HFF-Myc (cell line): ENCODE data around the gene CDH11.

Experiments used
- DNase-seq: peaks from one replicate; pipeline ENCODE4 v3.0.0-alpha.2; 2011; ENCODE audit warnings: low read depth; ENCODE audit errors: extremely low read depth
- H3K4me3 ChIP-seq: replicated peaks from 2 replicates; pipeline ENCODE4 v1.5.1; 2011; ENCODE audit warnings: low read depth, mild to moderate bottlenecking, control low read depth, low read length
- TF ChIP-seq, protein P1 (sequence below): IDR thresholded peaks from 2 replicates; pipeline ENCODE4 v1.5.1; 2012; ENCODE audit warnings: mild to moderate bottlenecking, low read depth, low read length, control low read depth; ENCODE audit errors: missing control alignments

The CDH11 gene

DNA sequence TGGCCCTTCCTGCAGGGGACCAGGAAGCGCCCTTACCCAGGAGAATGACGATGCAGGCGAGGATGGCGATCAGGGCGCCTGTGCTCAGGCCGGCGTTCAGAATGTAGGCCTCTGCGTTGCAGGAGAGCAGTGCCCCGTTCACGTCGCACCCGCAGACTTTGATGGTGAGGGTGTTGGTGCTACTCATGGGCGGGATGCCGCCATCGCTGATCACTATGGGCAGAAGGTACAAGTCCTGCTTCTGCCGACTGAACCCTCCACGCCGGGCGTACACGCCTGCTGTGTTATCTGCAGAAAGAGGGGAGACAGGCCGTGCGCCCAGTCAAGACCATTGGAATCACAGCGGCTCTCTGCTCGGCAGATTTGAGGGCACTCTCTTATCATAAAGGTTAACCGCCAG lies 171.1 kb downstream of the CDH11 start:
- TF ChIP-seq, protein P1, sequence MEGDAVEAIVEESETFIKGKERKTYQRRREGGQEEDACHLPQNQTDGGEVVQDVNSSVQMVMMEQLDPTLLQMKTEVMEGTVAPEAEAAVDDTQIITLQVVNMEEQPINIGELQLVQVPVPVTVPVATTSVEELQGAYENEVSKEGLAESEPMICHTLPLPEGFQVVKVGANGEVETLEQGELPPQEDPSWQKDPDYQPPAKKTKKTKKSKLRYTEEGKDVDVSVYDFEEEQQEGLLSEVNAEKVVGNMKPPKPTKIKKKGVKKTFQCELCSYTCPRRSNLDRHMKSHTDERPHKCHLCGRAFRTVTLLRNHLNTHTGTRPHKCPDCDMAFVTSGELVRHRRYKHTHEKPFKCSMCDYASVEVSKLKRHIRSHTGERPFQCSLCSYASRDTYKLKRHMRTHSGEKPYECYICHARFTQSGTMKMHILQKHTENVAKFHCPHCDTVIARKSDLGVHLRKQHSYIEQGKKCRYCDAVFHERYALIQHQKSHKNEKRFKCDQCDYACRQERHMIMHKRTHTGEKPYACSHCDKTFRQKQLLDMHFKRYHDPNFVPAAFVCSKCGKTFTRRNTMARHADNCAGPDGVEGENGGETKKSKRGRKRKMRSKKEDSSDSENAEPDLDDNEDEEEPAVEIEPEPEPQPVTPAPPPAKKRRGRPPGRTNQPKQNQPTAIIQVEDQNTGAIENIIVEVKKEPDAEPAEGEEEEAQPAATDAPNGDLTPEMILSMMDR: no peak
- DNase-seq: no peak

DNA sequence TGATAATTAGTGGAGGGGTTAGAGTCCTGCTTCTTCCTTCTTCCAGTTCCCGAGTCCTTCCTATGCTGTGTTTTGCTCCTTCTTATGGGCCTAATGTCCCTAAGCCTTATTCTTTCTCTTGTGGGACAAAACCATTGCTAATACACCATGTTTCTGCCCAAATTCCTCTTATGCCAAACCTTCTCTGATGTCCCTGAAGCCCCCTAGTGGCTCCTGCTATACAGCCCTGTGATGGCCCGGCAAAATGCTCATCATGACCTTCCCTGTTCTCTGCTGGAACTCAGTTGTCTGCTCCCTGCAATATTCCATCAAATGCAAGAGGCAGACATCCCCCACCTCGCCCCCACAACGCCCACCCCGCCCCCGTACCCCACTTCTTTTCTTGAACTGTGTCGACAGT lies 171.6 kb downstream of the CDH11 start:
- TF ChIP-seq, protein P1: peak; percentile 38
- H3K4me3 ChIP-seq: no peak overlapping the region
- DNase-seq: no peak

More for the DNA sequence above, 171.1 kb downstream of the CDH11 start:
- H3K4me3 ChIP-seq: no peak overlapping the region

DNA sequence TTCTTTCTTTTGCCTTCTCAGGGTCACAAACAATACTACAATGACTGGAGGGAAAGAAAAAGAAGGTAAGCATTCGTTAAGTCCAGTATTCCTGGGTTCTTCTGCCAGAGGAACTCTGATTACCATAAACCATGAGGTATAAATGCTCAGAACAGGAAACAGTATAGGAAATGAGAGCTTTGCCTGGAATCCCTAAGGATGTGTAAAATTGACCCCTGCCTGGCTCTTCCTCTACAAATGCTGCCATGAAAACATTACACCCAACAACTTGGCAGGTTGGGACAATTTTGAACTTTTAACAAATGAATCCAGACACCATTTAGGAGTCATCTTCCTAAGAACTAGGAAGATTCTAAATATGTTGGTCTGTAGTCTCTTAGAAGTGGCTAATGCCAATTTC lies 173.8 kb downstream of the CDH11 start:
- H3K4me3 ChIP-seq: no peak overlapping the region
- DNase-seq: no peak
- TF ChIP-seq, protein P1: no peak

DNA sequence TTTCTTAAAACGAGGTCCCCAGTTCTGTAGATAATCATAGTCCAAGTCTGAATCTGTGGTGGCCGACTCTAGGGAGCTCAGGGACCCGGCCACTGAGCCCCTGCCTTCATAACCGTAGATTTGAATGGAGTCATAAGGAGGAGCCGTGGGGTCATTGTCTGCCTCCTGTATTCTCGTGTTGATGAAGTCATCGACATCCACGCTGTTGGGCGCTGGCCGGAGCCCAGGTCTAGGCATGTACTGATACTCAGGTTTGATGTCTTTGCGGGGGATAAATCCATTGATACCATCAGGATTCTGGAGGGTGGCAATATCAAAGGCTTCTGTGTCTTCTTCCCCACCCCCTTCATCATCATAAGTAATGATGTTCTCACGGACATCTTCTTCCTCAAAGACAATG lies 174.2 kb downstream of the CDH11 start:
- DNase-seq: no peak
- TF ChIP-seq, protein P1: no peak
- H3K4me3 ChIP-seq: no peak overlapping the region

DNA sequence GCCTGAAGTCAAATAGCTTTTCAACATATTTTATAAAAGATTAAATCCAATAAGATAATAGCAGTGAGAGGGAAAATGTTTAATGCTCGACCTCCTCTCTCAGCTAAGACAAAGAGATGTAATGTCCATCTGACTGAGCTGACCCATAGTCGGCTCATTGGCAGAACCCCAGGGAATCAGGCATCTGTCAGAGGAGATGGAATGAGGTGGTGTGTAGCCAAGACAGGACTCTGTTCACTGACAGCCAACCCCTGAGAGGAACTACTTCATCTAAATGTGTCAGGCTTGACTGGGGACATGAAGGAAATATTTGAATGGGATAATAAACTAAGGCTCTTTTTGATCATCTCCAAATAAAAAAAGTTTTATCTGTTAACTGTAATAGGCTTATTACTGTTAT lies 188.0 kb downstream of the CDH11 start:
- DNase-seq: no peak
- TF ChIP-seq, protein P1: no peak
- no peak overlapping the region for H3K4me3 ChIP-seq

DNA sequence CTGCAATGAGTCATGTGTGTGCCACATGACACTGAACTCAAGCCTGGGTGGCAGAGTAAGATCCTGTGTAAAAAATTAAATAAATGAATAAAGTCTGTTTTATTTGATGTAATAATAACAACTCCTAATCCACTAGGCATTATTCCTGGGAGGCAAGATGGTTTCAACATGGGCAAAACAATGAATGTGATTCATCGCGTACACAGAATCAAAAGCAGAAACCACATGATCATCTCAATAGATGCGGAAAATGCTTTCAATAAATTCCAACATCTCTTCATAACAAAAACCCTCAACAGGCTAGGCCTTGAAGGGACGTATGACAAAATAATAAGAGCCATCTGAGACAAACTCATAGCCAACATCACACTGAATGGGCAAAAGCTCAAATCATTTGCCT lies 195.4 kb downstream of the CDH11 start:
- no peak for DNase-seq
- TF ChIP-seq, protein P1: no peak
- H3K4me3 ChIP-seq: no peak overlapping the region

DNA sequence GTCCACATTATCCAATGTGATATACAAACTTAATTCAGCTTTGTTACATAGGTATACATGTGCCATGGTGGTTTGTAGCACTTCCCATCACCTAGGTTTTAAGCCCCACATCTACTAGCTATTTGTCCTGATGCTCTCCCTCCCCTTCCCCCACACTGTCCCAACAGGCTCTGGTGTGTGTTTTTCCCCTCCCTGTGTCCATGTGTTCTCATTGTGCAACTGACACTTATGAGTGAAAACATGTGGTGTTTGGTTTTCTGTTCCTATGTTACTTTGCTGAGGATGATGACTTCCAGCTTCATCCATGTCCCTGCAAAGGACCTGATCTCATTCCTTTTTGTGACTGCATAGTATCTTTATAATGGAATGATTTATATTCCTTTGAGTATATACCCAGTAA lies 196.7 kb downstream of the CDH11 start:
- DNase-seq: no peak
- TF ChIP-seq, protein P1: no peak
- no peak overlapping the region for H3K4me3 ChIP-seq
